ENCODE results near the gene OBSL1. TPM values are rescaled to one million over a fixed set of nuclear protein-coding genes. Genes with fewer than 3 reads are reported as not detected.

OBSL1 gene
- polyA plus RNA-seq, 3 donors: 110 to 125 (median 124) TPM

GRCh38 chr2:219597552-219598307 lies 26.4 kb upstream of the OBSL1 start, which contains the start of gene STK11IP:
TSS of gene STK11IP (plus strand) at chr2:219597857. CDS start at chr2:219598120, 263 bp downstream.
- peak; percentile 95 to 97 (median 97) for DNase-seq (ENCODE audit: low read depth in 3 of 3, low spot score in 2 of 3)

- DNase-seq (ENCODE audit: low read depth in 3 of 3, low spot score in 2 of 3): no peak
Measured at GRCh38 chr2:219596954-219597551, 25.7 kb upstream of the OBSL1 start.

- DNase-seq (ENCODE audit: low read depth in 3 of 3, low spot score in 2 of 3): no peak
Measured at GRCh38 chr2:219595256-219595655, 23.9 kb upstream of the OBSL1 start.

- no peak for DNase-seq (ENCODE audit: low read depth in 3 of 3, low spot score in 2 of 3)
Measured at GRCh38 chr2:219593154-219593553, 21.8 kb upstream of the OBSL1 start.

- DNase-seq (ENCODE audit: low read depth in 3 of 3, low spot score in 2 of 3): no peak
Measured at GRCh38 chr2:219592736-219593135, 21.4 kb upstream of the OBSL1 start.

- no peak for DNase-seq (ENCODE audit: low read depth in 3 of 3, low spot score in 2 of 3)
Measured at GRCh38 chr2:219591091-219591490, 19.8 kb upstream of the OBSL1 start.

- no peak for DNase-seq (ENCODE audit: low read depth in 3 of 3, low spot score in 2 of 3)
Measured at GRCh38 chr2:219581346-219581745, 10.0 kb upstream of the OBSL1 start.

- no peak for DNase-seq (ENCODE audit: low read depth in 3 of 3, low spot score in 2 of 3)
Measured at GRCh38 chr2:219578811-219579613, 7.7 kb upstream of the OBSL1 start.

GRCh38 chr2:219576505-219577388 lies 5.4 kb upstream of the OBSL1 start:
- no peak for DNase-seq (ENCODE audit: low read depth in 3 of 3, low spot score in 2 of 3)

GRCh38 chr2:219575566-219576504 lies 4.5 kb upstream of the OBSL1 start:
- no peak for DNase-seq (ENCODE audit: low read depth in 3 of 3, low spot score in 2 of 3)

GRCh38 chr2:219574484-219575311 lies 3.4 kb upstream of the OBSL1 start:
- no peak for DNase-seq (ENCODE audit: low read depth in 3 of 3, low spot score in 2 of 3)

GRCh38 chr2:219573166-219573565 lies 1.8 kb upstream of the OBSL1 start:
- DNase-seq (ENCODE audit: low read depth in 3 of 3, low spot score in 2 of 3): no peak

- DNase-seq (ENCODE audit: low read depth in 3 of 3, low spot score in 2 of 3): no peak
Measured at GRCh38 chr2:219572237-219573001, 1.1 kb upstream of the OBSL1 start, which contains the start of gene INHA. TSS of gene INHA (plus strand) at chr2:219572310. CDS start at chr2:219572375, 65 bp downstream.

- no peak for DNase-seq (ENCODE audit: low read depth in 3 of 3, low spot score in 2 of 3)
Measured at GRCh38 chr2:219570924-219571310, 422 bp downstream of the OBSL1 start.

- DNase-seq (ENCODE audit: low read depth in 3 of 3, low spot score in 2 of 3): no peak
Measured at GRCh38 chr2:219570194-219570923, 980 bp downstream of the OBSL1 start.

- no peak for DNase-seq (ENCODE audit: low read depth in 3 of 3, low spot score in 2 of 3)
Measured at GRCh38 chr2:219569635-219570034, 1.7 kb downstream of the OBSL1 start.

GRCh38 chr2:219569041-219569440 lies 2.3 kb downstream of the OBSL1 start:
- DNase-seq (ENCODE audit: low read depth in 3 of 3, low spot score in 2 of 3): no peak
